ENCODE results near the gene MICALL1.

The MICALL1 gene

GRCh38 chr22:37906364-37907008 lies 389 bp downstream of the MICALL1 start:
- peak; percentile 56 for DNase-seq

- no peak for DNase-seq
Measured at GRCh38 chr22:37907036-37907954, 1.2 kb downstream of the MICALL1 start.

GRCh38 chr22:37909766-37910165 lies 3.7 kb downstream of the MICALL1 start:
- no peak for DNase-seq

- DNase-seq: no peak
Measured at GRCh38 chr22:37910890-37911672, 5.0 kb downstream of the MICALL1 start.

- DNase-seq: no peak
Measured at GRCh38 chr22:37911697-37912096, 5.6 kb downstream of the MICALL1 start.

- DNase-seq: no peak
Measured at GRCh38 chr22:37912171-37912570, 6.1 kb downstream of the MICALL1 start.

- no peak for DNase-seq
Measured at GRCh38 chr22:37913233-37913721, 7.2 kb downstream of the MICALL1 start.

- no peak for DNase-seq
Measured at GRCh38 chr22:37916311-37916710, 10.2 kb downstream of the MICALL1 start.

GRCh38 chr22:37917874-37918548 lies 11.9 kb downstream of the MICALL1 start:
- no peak for DNase-seq

GRCh38 chr22:37918580-37919270 lies 12.6 kb downstream of the MICALL1 start:
- no peak for DNase-seq

- no peak for DNase-seq
Measured at GRCh38 chr22:37920126-37920525, 14.0 kb downstream of the MICALL1 start.

GRCh38 chr22:37922191-37922590 lies 16.1 kb downstream of the MICALL1 start:
- no peak for DNase-seq

GRCh38 chr22:37923927-37924326 lies 17.8 kb downstream of the MICALL1 start:
- DNase-seq: no peak

GRCh38 chr22:37924386-37925065 lies 18.4 kb downstream of the MICALL1 start:
- no peak for DNase-seq

GRCh38 chr22:37925330-37925729 lies 19.2 kb downstream of the MICALL1 start:
- no peak for DNase-seq

- no peak for DNase-seq
Measured at GRCh38 chr22:37925767-37926166, 19.7 kb downstream of the MICALL1 start.

- no peak for DNase-seq
Measured at GRCh38 chr22:37926358-37926757, 20.3 kb downstream of the MICALL1 start.

GRCh38 chr22:37926771-37927636 lies 20.9 kb downstream of the MICALL1 start:
- DNase-seq: no peak

- DNase-seq: no peak
Measured at GRCh38 chr22:37927637-37927936, 21.5 kb downstream of the MICALL1 start.

- DNase-seq: no peak
Measured at GRCh38 chr22:37929390-37929789, 23.3 kb downstream of the MICALL1 start.
